Neural progenitor cell (in vitro differentiated cells): ENCODE data around the gene CPO. TPM values are rescaled to one million over a fixed set of nuclear protein-coding genes. Genes with fewer than 3 reads are reported as not detected.
A peak's percentile ranks its signal among the peaks of the same experiment; 100 is the strongest.

Source experiments
- DNase-seq: peaks from one replicate; pipeline ENCODE4 v3.0.0-alpha.2; 2016; ENCODE audit warnings: low spot score
- H2AFZ ChIP-seq: fragments of 200-600 bp; sonication (generic); replicated peaks from 2 replicates; pipeline ENCODE4 v1.6.1; 2016; ENCODE audit warnings: antibody characterized with exemption
- H3F3A ChIP-seq: fragments of 200-600 bp; sonication (generic); 2 replicates; pipeline ENCODE4 v1.6.1; 2016; ENCODE audit warnings: antibody characterized with exemption, low read depth
- H3K27ac ChIP-seq: fragments of 200-600 bp; sonication (generic); 2 replicates; pipeline ENCODE4 v1.5.1; 2016; ENCODE audit warnings: mild to moderate bottlenecking
- H3K27me3 ChIP-seq: fragments of 200-600 bp; sonication (generic); 2 replicates; pipeline ENCODE4 v1.6.1; 2016; ENCODE audit warnings: mild to moderate bottlenecking, moderate library complexity
- H3K36me3 ChIP-seq: fragments of 200-600 bp; sonication (generic); 2 replicates; pipeline ENCODE4 v1.5.1; 2016
- H3K4me1 ChIP-seq: fragments of 200-600 bp; sonication (generic); 2 replicates; pipeline ENCODE4 v1.6.1; 2016; ENCODE audit warnings: mixed run types
- H3K4me2 ChIP-seq: fragments of 200-600 bp; sonication (generic); 2 replicates; pipeline ENCODE4 v1.6.1; 2016
- H3K4me3 ChIP-seq: fragments of 200-600 bp; sonication (generic); 2 replicates; pipeline ENCODE4 v1.5.1; 2016
- H3K79me2 ChIP-seq: fragments of 200-600 bp; sonication (generic); 2 replicates; pipeline ENCODE4 v1.6.1; 2016; ENCODE audit warnings: low read depth
- H3K9ac ChIP-seq: fragments of 200-600 bp; sonication (generic); 2 replicates; pipeline ENCODE4 v1.6.1; 2016
- H3K9me3 ChIP-seq: fragments of 200-600 bp; sonication (generic); 2 replicates; pipeline ENCODE4 v1.5.1; 2016; ENCODE audit warnings: low read depth
- H4K20me1 ChIP-seq: fragments of 200-600 bp; sonication (generic); 2 replicates; pipeline ENCODE4 v1.6.1; 2016; ENCODE audit warnings: low read depth
- H3K27ac Mint-ChIP-seq: 3 replicates; pipeline ENCODE4 v1.8.0; 2021; ENCODE audit warnings: mixed read lengths
- H3K27me3 Mint-ChIP-seq: 2 replicates; pipeline ENCODE4 v1.8.0; 2022; ENCODE audit warnings: low read depth, mild to moderate bottlenecking, inconsistent platforms, moderate library complexity, mixed read lengths; ENCODE audit not compliant: insufficient read depth
- H3K36me3 Mint-ChIP-seq: 3 replicates; pipeline ENCODE4 v1.8.0; 2021; ENCODE audit warnings: mixed read lengths
- H3K4me1 Mint-ChIP-seq: 3 replicates; pipeline ENCODE4 v1.8.0; 2021; ENCODE audit warnings: mixed read lengths
- H3K4me3 Mint-ChIP-seq: 3 replicates; pipeline ENCODE4 v1.8.0; 2021; ENCODE audit warnings: mild to moderate bottlenecking, moderate library complexity, mixed read lengths
- H3K9me3 Mint-ChIP-seq: 3 replicates; pipeline ENCODE4 v1.8.0; 2020; ENCODE audit warnings: mixed read lengths
- EZH2 ChIP-seq: fragments of 200-600 bp; sonication (generic); IDR thresholded peaks from 2 replicates; pipeline ENCODE4 v1.6.1; 2017; ENCODE audit warnings: antibody characterized with exemption, mild to moderate bottlenecking, moderate library complexity
- EZH2phosphoT487 ChIP-seq: fragments of 200-600 bp; sonication (generic); IDR thresholded peaks from 2 replicates; pipeline ENCODE4 v1.6.1; 2017; ENCODE audit warnings: antibody characterized with exemption
- total RNA-seq: library from RNA; depleted of rRNA; stranded (reverse); fragments of >200 nt; gene quantifications from 2 replicates; pipeline ENCODE4 v1.2.3, GENCODE V29; 2015; ENCODE audit warnings: low replicate concordance
- TF ChIP-seq, protein P1 (sequence below): fragments of 200-600 bp; sonication (generic); IDR thresholded peaks from 2 replicates; pipeline ENCODE4 v1.5.1; 2017; ENCODE audit warnings: antibody characterized with exemption, mild to moderate bottlenecking

Gene CPO
- total RNA-seq, 1 donor from 2014 or later, result not detected

DNA sequence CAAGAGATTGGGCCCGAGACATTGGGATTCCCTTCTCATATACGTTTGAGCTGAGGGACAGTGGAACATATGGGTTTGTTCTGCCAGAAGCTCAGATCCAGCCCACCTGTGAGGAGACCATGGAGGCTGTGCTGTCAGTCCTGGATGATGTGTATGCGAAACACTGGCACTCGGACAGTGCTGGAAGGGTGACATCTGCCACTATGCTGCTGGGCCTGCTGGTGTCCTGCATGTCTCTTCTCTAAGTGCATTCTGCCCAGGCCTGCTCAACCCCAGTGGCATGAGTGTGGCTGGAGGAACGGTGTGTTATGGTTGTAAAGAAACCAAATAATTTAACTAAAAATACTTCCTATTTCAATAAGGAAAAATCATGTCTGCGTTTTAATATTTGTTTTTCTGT, 29.9 kb downstream of the CPO start:
- no peaks in the 10 kb centered on the region for H3K27me3 ChIP-seq
- H3K4me1 ChIP-seq, result no peaks in the 10 kb centered on the region
- H3K4me3 ChIP-seq, result no peak overlapping the region
- H3K36me3 ChIP-seq, result no peaks in the 10 kb centered on the region
- no peaks in the 10 kb centered on the region for H3K9me3 ChIP-seq
- H3K4me2 ChIP-seq, result no peak overlapping the region
- Mint-ChIP-seq H3K4me3 (no peak overlapping the region), H3K36me3 (no peaks in the 10 kb centered on the region), H3K27me3 (peaks cover 15% of the 10 kb centered on the region), H3K4me1 (peaks cover 3% of the 10 kb centered on the region), H3K27ac (no peak overlapping the region), H3K9me3 (peaks cover 3% of the 10 kb centered on the region)
- H3F3A ChIP-seq, result no peaks in the 10 kb centered on the region
- TF ChIP-seq EZH2phosphoT487, result no peak
- TF ChIP-seq, protein P1, sequence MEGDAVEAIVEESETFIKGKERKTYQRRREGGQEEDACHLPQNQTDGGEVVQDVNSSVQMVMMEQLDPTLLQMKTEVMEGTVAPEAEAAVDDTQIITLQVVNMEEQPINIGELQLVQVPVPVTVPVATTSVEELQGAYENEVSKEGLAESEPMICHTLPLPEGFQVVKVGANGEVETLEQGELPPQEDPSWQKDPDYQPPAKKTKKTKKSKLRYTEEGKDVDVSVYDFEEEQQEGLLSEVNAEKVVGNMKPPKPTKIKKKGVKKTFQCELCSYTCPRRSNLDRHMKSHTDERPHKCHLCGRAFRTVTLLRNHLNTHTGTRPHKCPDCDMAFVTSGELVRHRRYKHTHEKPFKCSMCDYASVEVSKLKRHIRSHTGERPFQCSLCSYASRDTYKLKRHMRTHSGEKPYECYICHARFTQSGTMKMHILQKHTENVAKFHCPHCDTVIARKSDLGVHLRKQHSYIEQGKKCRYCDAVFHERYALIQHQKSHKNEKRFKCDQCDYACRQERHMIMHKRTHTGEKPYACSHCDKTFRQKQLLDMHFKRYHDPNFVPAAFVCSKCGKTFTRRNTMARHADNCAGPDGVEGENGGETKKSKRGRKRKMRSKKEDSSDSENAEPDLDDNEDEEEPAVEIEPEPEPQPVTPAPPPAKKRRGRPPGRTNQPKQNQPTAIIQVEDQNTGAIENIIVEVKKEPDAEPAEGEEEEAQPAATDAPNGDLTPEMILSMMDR, result no peak
- TF ChIP-seq EZH2, result no peak
- H4K20me1 ChIP-seq, result no peaks in the 10 kb centered on the region
- DNase-seq, result no peak
- no peak overlapping the region for H3K9ac ChIP-seq
- H2AFZ ChIP-seq, result no peak overlapping the region
- no peak overlapping the region for H3K27ac ChIP-seq
- H3K79me2 ChIP-seq, result no peaks in the 10 kb centered on the region

DNA sequence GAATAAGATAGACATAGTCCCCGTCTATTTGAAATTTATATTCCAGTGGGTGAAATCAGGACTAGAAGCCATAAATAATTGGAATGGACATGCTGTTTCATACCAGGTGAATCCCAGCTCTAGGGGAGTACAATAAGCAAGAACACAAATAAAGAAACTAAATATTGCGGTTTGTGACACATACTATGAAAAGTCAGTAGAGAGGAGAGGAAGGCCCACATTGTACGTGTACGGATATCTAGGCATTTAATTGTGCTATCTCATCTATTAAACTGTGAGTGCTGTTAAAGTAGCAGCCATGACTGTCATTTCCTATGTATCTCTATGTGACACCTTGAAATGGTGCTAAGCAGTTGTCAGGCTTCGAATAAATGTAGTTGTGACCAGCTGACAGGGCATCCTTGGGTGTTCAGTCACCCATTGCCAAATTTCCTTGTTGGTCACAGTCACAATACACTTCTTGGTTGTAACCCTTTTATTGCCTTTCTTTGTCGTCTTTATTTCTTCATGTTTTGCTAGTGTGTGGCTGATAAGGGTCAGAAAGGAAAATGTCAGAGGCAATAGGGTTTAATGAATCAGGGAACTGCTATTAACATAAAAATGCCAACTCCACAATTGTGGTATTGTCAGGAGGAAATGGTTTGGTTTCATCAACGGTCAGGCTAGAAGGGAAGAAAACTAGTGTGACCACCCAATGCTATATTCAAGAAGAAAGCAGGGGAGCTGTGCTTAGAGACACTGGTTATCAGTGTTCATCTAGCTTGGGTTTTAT, 31.5 kb downstream of the CPO start:
- Histone ChIP-seq H3K4me1 (no peaks in the 10 kb centered on the region), H3K9me3 (no peaks in the 10 kb centered on the region), H3K4me3 (no peak overlapping the region), H3K36me3 (no peaks in the 10 kb centered on the region), H2AFZ (no peak overlapping the region), H3K9ac (no peak overlapping the region), H3K27me3 (no peaks in the 10 kb centered on the region), H3K79me2 (no peaks in the 10 kb centered on the region), H3F3A (no peaks in the 10 kb centered on the region), H3K4me2 (no peak overlapping the region), H4K20me1 (no peaks in the 10 kb centered on the region), H3K27ac (no peak overlapping the region)
- H3K4me3 Mint-ChIP-seq, result no peak overlapping the region
- H3K4me1 Mint-ChIP-seq, result peaks cover 3% of the 10 kb centered on the region
- TF ChIP-seq EZH2phosphoT487, result no peak
- H3K27ac Mint-ChIP-seq, result no peak overlapping the region
- peaks cover 14% of the 10 kb centered on the region for H3K27me3 Mint-ChIP-seq
- no peak for DNase-seq
- no peaks in the 10 kb centered on the region for H3K36me3 Mint-ChIP-seq
- H3K9me3 Mint-ChIP-seq, result peaks cover 6% of the 10 kb centered on the region

DNA sequence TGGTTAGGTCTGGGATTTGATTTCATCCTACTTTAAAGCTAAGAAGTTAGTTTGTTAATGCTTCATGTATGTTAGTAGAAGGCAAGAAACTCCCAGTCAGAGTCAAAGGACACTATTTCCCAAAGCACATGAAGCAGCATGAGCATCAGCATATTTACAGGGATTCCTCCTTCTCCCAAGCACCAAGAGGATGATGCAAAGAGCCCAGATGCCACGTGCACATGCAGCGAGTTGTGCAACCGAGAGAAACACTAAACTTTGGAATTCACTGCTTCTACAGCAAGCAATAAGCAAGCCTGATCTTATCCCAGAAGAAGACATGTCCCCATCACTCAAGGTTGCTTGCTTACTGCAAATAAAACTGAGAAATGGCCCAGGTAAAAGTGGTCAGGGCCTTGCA, 32.5 kb downstream of the CPO start:
- Mint-ChIP-seq H3K4me1 (peaks cover 3% of the 10 kb centered on the region), H3K4me3 (no peak overlapping the region), H3K9me3 (peaks cover 6% of the 10 kb centered on the region), H3K27ac (no peak overlapping the region), H3K27me3 (peaks cover 11% of the 10 kb centered on the region), H3K36me3 (no peaks in the 10 kb centered on the region)
- Histone ChIP-seq H2AFZ (peak overlapping the region; percentile 43), H3K27me3 (no peaks in the 10 kb centered on the region), H3K4me3 (no peak overlapping the region), H3K36me3 (no peaks in the 10 kb centered on the region), H3K9ac (no peak overlapping the region), H3K4me2 (no peak overlapping the region), H3F3A (no peaks in the 10 kb centered on the region), H4K20me1 (no peaks in the 10 kb centered on the region), H3K4me1 (no peaks in the 10 kb centered on the region), H3K27ac (no peak overlapping the region), H3K9me3 (no peaks in the 10 kb centered on the region), H3K79me2 (no peaks in the 10 kb centered on the region)
- DNase-seq, result no peak
- TF ChIP-seq EZH2 (no peak), EZH2phosphoT487 (no peak)

DNA sequence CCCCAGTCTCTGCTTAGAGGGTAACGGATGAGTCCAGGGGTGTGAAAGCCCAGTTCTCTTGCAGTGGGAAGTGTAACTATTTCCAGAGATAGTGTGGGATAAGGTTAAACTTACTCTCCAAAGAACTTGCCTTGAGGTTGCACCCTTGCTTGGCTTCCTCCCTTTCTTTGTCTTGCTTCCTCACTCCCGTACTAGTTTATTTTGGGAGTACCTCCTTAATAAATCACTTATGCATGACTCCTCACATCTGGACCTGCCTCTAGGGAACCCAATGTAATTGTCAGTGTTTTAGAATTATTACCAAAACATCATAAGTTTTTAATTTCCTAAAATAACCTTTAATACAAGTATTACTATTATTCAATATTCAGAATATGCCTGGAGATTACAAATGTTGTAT, 35.2 kb downstream of the CPO start:
- Mint-ChIP-seq H3K36me3 (no peaks in the 10 kb centered on the region), H3K4me1 (peaks cover 3% of the 10 kb centered on the region), H3K27ac (no peak overlapping the region), H3K27me3 (peaks cover 6% of the 10 kb centered on the region), H3K4me3 (no peak overlapping the region), H3K9me3 (peaks cover 6% of the 10 kb centered on the region)
- H3K79me2 ChIP-seq, result no peaks in the 10 kb centered on the region
- H2AFZ ChIP-seq, result no peak overlapping the region
- H3K27ac ChIP-seq, result no peak overlapping the region
- no peaks in the 10 kb centered on the region for H3F3A ChIP-seq
- no peaks in the 10 kb centered on the region for H4K20me1 ChIP-seq
- no peak for TF ChIP-seq EZH2phosphoT487
- TF ChIP-seq, protein P1, result no peak
- TF ChIP-seq EZH2, result no peak
- no peak overlapping the region for H3K4me3 ChIP-seq
- no peak for DNase-seq
- no peak overlapping the region for H3K4me2 ChIP-seq
- no peaks in the 10 kb centered on the region for H3K9me3 ChIP-seq
- H3K9ac ChIP-seq, result no peak overlapping the region
- no peaks in the 10 kb centered on the region for H3K4me1 ChIP-seq
- no peaks in the 10 kb centered on the region for H3K27me3 ChIP-seq
- no peaks in the 10 kb centered on the region for H3K36me3 ChIP-seq
